ENCODE data around the gene MMP10.

- TF ChIP-seq POLR2A (IDR thresholded peaks at IDR 0.05), result no peak
- TF ChIP-seq CTCF (IDR thresholded peaks at IDR 0.05), result no peak
These were observed 19.4 kb upstream of the MMP10 start for GRCh38 chr11:102799681-102800340.

All from esophagus squamous epithelium (tissue), 4 donors.